ENCODE results near the gene DMTF1. TPM values are rescaled to one million over a fixed set of nuclear protein-coding genes. Genes with fewer than 3 reads are reported as not detected.

Gene DMTF1
- total RNA-seq, 1 donor from 2014 or later = 19.4 TPM

DNA sequence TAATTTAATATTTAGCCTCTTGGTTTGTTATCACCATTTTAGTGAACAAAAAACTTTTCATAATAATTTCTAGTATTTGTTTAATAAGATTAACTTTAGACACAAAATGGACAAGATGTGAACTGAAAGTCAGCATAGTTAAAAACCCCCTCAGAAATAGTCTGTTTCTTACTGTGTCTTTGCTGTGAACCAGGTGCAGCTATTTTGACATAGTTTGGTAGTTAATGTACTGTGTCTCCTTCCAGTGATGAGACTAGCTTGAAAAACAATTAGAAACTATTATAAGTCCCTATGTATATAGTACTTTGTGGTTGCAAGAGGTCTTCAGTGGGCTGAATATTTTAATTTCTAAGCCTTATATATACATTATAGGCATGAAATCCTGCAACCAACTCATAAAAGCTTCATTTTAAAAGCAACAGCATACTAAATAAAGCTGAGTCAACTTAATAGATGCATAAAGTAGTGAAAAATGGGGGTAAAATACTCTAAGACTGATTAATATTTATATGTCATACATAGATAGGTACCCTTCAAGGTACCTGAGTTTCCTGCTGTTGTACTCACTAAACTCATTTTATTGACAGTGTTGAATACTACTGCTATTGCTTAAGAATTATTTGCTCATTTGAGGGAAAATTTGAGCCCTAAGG is 19.2 kb downstream of the DMTF1 start:
- intact Hi-C loops (cut with micrococcal nuclease) = no loop called here
- Histone ChIP-seq H3K4me1 (no peaks in the 10 kb centered on the region), H3K27me3 (ENCODE audit: low read depth) (no peaks in the 10 kb centered on the region), H3K36me3 (peaks cover 97% of the 10 kb centered on the region), H3K9me3 (replicated peaks) (no peaks in the 10 kb centered on the region), H3K4me3 (no peak overlapping the region), H3K27ac (replicated peaks) (no peak overlapping the region)
- TF ChIP-seq, protein P1, sequence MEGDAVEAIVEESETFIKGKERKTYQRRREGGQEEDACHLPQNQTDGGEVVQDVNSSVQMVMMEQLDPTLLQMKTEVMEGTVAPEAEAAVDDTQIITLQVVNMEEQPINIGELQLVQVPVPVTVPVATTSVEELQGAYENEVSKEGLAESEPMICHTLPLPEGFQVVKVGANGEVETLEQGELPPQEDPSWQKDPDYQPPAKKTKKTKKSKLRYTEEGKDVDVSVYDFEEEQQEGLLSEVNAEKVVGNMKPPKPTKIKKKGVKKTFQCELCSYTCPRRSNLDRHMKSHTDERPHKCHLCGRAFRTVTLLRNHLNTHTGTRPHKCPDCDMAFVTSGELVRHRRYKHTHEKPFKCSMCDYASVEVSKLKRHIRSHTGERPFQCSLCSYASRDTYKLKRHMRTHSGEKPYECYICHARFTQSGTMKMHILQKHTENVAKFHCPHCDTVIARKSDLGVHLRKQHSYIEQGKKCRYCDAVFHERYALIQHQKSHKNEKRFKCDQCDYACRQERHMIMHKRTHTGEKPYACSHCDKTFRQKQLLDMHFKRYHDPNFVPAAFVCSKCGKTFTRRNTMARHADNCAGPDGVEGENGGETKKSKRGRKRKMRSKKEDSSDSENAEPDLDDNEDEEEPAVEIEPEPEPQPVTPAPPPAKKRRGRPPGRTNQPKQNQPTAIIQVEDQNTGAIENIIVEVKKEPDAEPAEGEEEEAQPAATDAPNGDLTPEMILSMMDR (IDR thresholded peaks at IDR 0.05; ENCODE audit: borderline replicate concordance) = no peak
- DNase-seq = no peak

DNA sequence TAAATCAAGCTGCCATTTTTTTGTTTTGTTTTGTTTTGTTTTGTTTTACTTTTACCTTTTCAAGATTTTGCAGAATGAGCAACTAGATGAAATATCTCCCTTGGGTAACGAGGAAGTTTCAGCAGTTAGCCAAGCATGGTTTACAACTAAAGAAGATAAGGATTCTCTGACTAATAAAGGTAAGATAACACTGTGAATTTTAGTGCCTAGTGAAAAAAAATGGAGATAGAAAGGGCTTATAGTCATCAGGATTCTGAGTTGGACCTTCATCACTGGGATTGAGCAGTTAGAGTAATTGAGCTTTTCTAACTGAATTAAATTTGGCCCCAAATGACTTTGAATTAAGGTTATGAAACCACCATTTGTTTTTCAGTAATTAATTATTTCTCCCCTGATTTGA is 21.2 kb downstream of the DMTF1 start:
- intact Hi-C loops (cut with micrococcal nuclease) = no loop called here

DNA sequence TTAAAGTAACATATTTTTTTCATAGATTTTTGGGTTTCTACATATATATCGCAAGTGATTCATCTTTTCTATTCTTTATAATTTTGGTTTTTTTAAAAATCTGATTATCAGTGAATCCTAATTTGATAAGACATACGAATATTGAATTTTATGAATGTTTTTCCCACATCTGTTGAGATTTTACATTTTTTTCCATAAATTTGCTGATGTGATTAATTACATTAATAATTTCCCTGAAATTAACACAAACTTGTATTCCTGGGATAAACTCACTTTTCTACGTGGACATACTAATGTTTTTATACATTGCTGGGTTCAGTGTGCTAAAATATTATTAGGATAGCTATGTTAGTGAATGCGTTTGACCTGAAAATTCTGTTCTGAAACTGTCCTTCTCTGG is 26.1 kb downstream of the DMTF1 start:
- intact Hi-C loops (cut with micrococcal nuclease) = no loop called here
- peaks cover 84% of the 10 kb centered on the region for H3K36me3 ChIP-seq
- H3K4me1 ChIP-seq = no peaks in the 10 kb centered on the region
- no peak overlapping the region for H3K4me3 ChIP-seq
- TF ChIP-seq, protein P1 (IDR thresholded peaks at IDR 0.05; ENCODE audit: borderline replicate concordance) = no peak
- H3K27ac ChIP-seq (replicated peaks) = no peak overlapping the region
- no peak for DNase-seq
- H3K9me3 ChIP-seq (replicated peaks) = no peaks in the 10 kb centered on the region
- H3K27me3 ChIP-seq (ENCODE audit: low read depth) = no peaks in the 10 kb centered on the region

More for the DNA sequence above, 21.2 kb downstream of the DMTF1 start:
- no peak for DNase-seq
- Histone ChIP-seq H3K27me3 (ENCODE audit: low read depth) (no peaks in the 10 kb centered on the region), H3K4me3 (no peak overlapping the region), H3K36me3 (peaks cover 92% of the 10 kb centered on the region), H3K27ac (replicated peaks) (no peak overlapping the region), H3K4me1 (no peaks in the 10 kb centered on the region), H3K9me3 (replicated peaks) (no peaks in the 10 kb centered on the region)
- TF ChIP-seq, protein P1 (IDR thresholded peaks at IDR 0.05; ENCODE audit: borderline replicate concordance) = no peak

DNA sequence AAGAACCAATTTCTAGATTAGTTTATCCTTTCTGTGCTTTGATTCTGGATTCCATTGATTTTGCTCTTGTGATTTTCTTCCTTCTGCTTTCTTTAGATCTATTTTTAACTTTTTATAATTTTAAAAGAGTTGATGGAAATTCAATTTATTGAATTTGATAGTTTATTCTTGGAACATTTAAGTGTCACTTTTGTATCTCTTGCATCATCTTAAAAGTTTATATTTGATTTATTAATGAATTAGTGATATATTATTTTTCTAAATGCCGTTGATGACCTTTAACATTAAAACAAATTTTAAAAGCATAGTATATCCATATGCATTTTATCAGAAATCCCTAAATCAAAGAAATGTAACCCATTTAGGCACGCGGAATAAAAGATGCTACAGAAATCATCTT is 26.9 kb downstream of the DMTF1 start:
- H3K27ac ChIP-seq (replicated peaks) = no peak overlapping the region
- no peaks in the 10 kb centered on the region for H3K4me1 ChIP-seq
- peaks cover 85% of the 10 kb centered on the region for H3K36me3 ChIP-seq
- intact Hi-C loops (cut with micrococcal nuclease) = no loop called here
- no peaks in the 10 kb centered on the region for H3K9me3 ChIP-seq (replicated peaks)
- H3K27me3 ChIP-seq (ENCODE audit: low read depth) = no peaks in the 10 kb centered on the region
- H3K4me3 ChIP-seq = no peak overlapping the region
- DNase-seq = no peak
- TF ChIP-seq, protein P1 (IDR thresholded peaks at IDR 0.05; ENCODE audit: borderline replicate concordance) = no peak

DNA sequence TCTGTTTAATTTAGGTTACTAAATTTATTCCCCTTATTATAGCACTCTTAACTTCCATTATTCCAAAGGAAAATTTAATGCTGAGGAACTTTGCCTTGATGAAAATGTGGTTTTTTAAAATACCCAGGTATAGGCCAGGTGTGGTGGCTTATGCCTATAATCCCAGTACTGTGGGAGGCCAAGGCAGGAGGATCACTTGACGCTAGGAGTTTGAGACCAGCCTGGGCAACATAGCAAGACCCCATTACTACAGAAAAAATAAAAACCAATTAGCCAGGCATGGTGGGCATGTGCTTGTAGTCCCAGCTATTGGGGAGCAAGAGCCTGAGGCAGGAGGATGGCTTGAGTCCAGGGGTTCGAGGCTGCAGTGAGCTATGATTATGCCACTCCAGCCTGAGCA is 34.9 kb downstream of the DMTF1 start:
- no peak overlapping the region for H3K4me3 ChIP-seq
- no peaks in the 10 kb centered on the region for H3K9me3 ChIP-seq (replicated peaks)
- H3K27ac ChIP-seq (replicated peaks) = no peak overlapping the region
- H3K36me3 ChIP-seq = peaks cover 98% of the 10 kb centered on the region
- H3K27me3 ChIP-seq (ENCODE audit: low read depth) = no peaks in the 10 kb centered on the region
- TF ChIP-seq, protein P1 (IDR thresholded peaks at IDR 0.05; ENCODE audit: borderline replicate concordance) = no peak
- H3K4me1 ChIP-seq = no peaks in the 10 kb centered on the region
- DNase-seq = no peak
- intact Hi-C loops (cut with micrococcal nuclease) = no loop called here

All from left ventricle myocardium inferior (tissue), 1 donor.